ENCODE measurements around the gene FGFR3.

Gene FGFR3

DNA sequence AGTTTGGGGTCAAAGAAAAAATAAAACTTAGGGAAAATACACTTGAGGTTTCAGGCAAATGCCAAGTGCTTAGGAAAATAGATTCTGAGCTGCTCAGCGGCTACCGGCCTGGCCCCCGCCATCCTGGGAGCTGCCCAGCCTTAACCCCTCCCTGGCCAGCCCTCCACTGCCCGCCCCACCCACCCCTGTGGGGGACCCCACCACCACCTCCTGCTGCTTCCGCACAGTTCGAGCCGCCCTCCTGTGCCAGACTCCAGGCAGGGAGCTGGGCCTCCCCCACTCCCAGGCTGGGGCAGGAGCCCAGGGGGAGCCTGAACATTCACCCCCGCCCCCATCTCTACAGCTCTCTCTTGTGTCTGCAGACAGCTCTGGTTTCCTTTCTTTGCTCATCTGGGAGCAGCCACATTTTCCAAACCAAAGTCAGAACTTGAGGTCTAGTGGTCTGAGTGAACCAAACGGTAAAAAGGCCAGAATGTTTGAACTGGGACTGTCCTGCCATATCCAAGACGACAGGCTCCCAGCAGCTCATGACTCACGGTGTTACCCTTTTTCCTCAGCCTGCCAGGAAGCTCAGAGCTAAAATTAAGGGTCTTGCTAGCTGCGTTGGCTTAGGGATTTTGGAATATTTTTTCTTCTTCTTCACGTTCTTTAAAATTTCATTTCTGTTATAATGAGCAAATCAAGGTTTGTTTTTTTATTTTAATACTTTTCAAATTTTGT lies 4.7 kb upstream of the FGFR3 start:
- DNase-seq (ENCODE audit: low read depth in 3 of 3): no peak

DNA sequence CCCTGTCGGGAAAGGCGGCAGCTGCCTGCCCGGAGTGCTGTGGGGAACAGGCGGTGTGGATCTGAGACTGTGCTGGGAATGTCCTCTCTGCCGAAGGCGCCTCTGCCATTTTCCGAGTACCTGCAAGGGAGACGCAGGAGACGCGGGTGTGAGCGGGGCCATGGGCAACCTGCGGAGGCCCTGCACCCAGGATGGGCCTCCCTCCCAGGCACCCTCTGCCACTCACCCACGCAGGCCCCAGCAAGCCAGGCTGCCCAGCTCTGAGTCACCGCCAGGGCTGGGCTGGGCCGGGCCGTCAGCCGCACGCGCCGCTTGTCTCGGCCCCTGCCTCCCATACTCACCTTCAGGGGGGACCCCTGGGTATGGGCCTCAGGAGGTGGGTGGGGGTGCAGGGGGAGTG lies 3.5 kb upstream of the FGFR3 start:
- no peak for DNase-seq (ENCODE audit: low read depth in 3 of 3)

DNA sequence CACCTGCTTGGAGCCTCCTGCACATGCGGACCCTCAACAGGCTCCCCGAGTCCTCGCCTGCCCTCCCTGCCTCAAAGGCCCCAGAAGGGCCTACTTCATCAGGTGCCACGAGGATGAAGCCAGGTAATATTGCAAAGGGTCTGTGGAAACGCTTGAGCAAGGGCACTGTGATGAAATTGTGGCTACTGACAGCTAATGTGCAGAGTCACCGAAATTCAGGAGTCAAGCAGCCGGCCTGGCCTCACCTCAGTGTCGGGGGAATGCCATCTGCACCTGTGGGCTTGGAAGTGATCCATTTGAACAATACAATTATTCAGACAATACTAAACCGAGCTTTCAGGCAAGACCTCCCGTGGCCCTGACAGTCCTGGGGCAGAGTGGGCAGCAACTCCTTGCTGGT lies 3.1 kb upstream of the FGFR3 start:
- no peak for DNase-seq (ENCODE audit: low read depth in 3 of 3)

DNA sequence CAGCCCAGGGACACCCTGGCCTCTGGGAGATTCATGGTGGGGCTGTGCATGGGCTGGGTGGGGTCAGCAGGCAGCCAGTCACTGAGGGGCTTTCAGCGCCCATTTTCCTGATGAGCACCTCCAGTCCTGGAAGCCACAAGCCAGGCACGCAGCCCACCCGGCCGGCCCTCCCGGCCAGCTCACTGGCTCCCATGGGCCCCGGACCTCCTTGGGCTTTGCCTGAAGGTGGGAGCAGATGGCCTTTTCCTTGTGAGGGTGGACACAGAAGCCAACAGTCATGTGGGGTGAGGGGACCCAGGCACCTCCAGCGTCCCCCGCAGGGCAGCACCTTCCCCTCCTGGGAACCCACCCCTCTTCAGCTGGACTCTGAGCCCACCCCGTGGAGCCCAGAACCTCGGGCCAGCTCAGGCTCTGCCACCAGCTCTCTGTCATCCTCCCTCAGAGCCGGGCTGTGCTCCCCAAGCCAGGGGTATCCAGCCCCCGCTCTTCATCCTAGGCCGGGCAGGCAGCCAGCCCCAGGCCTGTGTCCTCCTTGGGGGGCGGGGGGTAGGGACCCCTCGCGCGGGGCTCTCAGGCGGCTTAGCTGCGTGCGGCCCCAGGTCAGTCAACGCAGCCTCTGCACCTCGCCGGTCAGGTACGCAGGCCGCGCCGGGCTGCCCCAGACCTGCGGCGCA lies 798 bp upstream of the FGFR3 start:
- DNase-seq (ENCODE audit: low read depth in 3 of 3): no peak

DNA sequence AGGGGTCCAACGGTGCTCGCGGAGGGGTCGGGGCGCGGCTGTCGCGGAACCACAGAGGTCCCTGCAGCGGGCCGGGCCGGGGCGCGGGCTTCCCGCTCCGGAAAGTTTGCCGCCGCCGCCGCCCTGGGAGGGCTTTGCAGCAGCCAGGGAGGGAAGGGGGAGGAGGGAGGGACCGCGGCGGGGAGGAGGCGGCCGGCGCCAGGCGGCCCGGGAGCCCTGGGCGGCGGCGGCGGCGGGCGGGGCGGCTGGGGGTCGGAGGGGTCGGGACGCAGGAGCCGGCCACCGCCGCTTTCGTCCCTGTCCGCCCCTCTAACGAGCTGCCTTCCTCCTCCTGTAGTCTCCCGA lies 375 bp downstream of the FGFR3 start:
- no peak for DNase-seq (ENCODE audit: low read depth in 3 of 3)

DNA sequence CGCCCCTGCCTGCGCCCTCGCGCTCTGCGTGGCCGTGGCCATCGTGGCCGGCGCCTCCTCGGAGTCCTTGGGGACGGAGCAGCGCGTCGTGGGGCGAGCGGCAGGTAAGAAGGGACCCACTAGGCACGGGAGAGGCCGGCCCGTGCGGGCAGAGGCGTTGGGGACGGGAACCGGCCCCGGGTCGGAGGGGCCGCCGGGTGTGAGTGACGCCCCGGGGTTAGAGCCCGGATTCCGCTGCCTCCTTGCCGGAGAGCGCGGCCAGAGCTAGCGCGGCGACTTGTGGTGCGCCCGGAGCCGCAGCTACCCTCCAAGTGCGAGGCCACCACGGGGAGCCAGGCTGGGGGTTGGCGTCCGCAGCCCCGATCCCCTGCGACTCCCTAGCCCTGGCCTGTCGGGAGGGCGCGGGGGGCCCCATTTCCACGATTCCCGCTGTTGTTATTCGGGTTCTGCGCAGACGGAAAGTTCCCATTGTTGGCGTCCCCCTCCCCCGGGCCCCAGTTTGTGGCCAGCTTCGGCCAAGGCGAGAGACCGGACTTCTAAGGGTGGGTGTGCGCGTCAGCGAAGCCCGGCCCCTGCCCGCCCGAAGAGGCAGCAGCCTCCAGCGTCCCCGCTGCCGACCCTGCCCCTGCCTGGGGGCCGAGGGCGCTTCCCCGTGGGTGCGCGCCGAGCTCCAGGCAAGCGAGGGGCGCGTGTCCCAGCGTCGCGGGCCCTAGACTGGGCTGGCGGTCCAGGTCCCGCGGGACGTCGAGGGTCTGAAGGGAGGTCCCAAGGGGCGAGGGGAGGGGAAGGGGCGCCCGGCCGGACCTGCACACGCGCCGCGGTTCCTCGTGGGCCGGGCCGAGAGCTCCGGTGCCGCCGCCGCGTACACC lies 1.1 kb downstream of the FGFR3 start:
- no peak for DNase-seq (ENCODE audit: low read depth in 3 of 3)

DNA sequence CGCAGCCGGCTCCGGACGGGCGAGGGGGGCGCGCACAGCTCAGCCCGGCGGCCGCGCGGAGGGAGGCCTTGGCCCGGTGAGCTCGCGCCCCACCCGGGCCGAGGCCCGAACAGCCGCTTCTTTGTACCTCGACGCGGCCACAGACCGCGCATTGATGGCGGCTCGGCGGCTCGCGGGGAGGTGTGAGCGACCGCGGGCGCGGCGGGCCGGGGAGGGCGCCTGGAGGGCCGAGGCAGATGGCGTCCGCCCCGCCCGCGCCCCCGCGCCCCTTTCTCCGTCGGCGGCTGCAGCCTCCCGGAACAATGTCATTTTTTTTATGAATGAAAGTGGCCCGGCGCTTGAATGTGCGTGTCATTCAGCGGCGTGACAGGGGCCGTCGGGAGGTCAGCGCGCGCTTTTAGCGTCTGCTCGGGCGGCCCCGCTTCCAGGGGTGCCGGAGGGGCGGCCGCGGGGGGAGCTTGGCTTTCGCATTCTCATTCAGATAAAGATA lies 1.8 kb downstream of the FGFR3 start:
- no peak for DNase-seq (ENCODE audit: low read depth in 3 of 3)

DNA sequence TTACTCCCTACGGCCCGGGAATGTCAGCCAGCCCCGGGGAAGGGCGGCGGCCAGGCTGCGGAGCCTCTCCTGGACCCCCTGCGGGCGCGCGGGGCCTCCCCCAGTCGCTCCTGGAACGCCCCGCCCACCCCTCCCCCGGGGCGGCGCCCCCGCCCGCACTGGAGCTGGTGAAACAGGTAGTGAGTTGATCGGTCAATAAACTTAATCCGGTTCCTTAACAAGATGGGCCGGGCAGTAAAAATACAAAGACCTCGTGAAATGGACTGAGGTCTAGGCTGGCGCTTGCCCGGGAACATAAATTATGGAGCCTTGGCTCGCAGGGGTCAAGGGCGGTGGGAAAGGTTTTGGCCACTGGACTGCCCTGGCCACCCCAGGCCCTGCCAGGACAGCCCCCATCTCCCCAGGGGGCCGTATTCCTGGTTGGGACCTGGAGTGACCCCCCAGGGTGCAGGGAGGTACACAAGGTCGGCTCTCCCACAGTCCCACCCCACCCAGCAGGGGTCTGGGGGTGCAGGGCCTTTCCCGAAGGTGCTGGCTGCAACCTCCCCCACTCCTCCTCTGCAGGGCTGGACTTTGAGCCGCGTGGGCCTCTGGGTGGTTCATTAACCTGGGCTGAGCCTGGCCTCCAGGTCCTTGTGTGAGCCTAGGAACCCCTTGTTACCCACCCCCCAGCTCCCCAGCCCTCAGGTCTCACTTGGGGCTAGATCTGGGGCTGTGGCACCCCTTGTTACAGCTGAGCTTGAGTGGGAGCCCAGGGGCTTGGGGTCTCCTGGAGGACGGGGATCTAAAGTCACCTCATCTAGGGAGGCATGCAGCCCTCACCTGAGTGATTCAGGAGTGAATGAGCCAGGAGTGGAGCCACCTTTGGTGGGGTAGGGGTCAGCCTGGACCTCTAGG lies 2.5 kb downstream of the FGFR3 start:
- DNase-seq (ENCODE audit: low read depth in 3 of 3): no peak

DNA sequence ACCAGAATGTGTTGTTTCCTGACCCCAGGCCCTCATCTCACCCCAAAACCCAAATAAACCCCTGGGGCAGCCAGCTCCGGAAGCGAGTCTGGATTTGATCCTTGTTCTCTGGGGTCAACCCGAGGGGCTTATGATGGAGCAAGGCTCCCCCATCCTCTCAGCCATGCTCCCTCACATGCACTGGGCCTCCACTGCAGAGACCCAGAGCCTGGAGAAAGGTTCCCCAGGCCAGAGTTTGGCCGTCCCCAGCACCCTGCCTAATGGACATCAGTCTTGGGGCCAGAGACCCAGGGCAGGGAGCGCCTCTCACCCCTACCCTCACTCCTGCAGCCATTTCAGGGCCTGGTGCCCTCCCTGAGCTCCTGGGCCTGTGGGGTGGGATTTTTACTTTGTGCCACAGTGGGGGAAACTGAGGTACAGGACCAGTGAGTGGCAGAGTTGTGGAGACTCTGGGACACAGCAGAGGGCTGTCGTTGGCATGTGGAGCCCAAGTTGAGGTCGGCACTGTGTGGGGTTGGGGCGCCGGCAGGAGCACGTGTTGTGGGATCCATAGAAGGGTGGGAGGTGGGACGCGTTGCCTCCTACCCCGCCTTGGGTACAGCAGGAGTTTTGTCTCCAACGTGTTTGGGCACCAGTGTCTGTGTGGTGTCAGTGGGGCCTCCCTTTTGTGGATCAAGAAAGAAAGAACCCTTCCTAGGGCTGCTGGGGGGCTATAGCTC lies 3.6 kb downstream of the FGFR3 start:
- no peak for DNase-seq (ENCODE audit: low read depth in 3 of 3)

DNA sequence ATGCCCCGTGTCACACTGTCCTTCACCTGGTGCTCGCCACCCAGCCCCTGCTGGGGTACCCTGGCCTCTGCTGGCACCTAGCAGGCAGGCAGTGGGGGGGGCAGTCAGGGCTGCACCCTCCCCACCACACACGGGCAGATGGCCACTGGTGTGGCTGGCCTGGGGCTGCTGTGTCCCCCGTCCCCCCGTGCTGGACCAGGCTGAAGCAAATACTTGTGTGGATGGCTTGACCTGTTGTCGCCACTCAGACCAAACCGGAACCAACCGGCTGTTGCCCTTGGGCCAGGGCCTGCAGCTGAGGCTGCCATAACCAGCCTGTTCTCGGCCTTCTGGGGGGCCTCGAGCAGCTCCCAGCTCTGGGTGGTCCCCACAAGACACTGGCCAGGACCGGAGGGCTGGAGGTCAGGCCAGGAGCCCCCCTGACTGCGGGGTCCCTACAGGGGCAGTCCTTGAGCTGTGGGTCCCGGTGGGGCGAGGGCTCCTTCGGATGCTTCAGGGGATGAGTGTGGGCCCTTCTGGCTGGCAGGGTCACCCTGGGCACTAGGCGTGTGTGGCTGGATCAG lies 4.3 kb downstream of the FGFR3 start:
- no peak for DNase-seq (ENCODE audit: low read depth in 3 of 3)

DNA sequence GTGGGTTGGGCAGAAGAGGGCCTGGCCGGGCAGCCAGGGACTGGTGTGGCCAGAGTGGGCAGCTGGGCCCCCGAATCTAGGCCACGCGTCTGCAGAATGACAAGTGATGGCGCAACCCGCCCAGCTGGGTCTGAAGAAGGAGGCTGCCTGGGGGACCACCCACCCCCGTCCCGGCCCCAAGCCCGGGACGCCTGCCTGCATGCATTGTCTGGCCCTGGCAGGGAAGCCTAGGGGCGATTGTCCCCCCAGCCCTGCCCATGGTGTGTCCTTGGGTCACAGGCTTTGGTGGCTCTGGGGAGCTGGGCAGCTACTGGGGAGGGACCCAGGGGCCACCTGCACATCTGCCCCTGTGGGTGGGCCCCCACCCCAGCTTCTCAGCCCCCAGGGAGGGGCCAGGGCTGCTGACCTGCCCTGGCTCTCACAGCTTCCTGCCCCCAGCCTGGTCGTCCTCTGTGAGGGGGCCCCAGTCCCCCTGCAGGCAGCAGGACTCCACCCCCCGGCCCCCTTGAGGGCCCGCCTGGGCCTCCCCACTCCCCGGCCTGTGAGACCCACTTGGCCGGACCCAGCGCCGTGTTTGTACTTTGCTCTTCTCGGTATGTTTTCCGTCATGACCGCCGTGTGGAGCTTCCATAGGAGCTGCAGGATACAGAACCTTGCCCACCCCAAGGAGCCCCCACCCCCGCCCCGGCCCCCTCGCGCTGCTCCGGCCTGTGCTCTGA lies 4.9 kb downstream of the FGFR3 start:
- no peak for DNase-seq (ENCODE audit: low read depth in 3 of 3)

DNA sequence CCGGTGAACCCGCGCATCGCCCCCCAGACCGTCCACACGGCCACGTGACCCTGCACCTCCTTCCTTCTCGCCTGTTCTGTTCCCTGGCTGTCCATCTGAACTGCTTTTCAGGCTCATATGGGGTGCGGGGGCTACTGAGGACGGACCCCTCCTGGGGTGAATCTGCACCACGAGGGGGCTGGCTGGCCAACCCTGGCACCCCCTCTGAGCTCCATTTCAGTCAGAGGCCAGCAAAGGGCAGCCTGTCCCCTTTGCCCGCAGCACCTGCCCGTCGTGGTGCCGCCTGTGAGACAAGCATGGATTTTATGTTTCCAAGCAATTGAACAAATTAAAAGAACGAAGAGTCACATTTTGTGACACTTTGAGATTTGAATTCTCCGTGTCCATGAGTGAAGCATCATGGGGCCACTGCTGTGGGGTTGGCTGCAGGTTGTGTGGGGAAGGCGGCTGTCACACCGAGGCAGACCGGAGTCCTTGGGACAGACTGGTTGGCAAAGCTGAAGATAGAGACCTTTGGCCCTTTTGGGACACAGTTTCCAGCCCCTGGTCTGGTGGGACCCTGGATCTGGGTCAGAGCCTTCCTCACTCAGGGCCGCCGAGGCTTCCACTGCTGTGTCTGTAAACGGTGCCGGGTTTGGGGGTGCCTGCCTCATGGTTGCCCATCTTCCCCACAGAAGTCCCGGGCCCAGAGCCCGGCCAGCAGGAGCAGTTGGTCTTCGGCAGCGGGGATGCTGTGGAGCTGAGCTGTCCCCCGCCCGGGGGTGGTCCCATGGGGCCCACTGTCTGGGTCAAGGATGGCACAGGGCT lies 5.7 kb downstream of the FGFR3 start:
- DNase-seq (ENCODE audit: low read depth in 3 of 3): no peak

DNA sequence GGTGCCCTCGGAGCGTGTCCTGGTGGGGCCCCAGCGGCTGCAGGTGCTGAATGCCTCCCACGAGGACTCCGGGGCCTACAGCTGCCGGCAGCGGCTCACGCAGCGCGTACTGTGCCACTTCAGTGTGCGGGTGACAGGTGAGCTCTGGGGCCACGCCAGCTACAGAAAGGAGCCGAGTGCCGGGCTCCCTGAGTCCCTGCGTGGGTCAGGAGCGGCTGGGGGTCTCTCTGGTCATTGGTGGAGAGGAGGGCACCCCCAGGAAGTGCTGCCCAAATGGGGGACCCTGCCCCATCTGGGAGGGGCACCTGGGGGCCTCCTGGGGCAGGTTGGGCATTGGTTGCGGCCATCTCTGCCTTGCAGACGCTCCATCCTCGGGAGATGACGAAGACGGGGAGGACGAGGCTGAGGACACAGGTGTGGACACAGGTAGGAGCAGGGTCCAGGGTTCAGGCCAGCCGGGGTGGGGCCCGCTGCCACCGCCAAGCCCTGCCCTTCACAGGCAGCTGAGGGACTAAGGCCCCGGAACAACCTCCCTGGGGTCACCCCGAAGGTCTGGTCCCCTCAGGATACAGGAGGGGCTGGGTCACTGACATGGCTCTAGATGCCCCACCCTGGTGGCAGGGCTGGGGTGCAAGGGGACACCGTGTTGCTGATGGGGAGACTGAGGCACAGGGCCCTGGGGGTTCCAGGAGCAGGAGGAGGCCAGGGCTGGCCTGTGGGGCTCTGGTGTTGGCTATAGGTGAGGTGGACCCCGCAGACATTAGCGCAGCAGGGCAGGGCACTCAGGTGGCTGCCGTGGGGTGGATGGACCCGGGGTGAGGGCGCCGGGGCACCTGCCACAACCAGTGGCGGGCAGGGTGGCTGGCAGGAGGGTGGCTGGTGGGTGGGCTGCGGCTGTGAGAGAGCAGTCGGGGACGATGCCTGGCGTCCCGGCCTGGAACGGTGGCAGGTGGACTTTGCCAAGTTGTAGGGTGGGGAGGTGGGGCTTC lies 6.6 kb downstream of the FGFR3 start:
- no peak for DNase-seq (ENCODE audit: low read depth in 3 of 3)

DNA sequence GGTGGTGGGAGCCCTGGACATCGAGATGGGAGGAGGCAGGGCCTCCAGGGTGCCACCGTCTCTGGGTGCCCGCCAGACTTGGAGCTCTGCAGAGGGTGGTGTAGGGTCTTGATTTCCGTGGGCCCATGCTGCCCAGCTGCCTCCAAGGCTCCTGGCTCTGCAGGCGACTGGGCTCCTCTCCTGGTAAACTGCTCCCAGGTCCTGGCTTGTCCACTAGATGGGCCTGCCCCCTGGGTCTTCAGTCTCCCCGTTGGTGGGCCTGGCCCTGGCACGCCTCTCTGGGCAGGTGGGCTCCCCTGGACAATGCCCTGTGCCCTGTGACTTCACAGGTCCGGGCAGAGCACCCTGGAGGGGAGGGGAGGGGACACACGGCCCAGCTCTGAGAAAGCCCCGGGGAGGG lies 7.7 kb downstream of the FGFR3 start:
- DNase-seq (ENCODE audit: low read depth in 3 of 3): no peak

DNA sequence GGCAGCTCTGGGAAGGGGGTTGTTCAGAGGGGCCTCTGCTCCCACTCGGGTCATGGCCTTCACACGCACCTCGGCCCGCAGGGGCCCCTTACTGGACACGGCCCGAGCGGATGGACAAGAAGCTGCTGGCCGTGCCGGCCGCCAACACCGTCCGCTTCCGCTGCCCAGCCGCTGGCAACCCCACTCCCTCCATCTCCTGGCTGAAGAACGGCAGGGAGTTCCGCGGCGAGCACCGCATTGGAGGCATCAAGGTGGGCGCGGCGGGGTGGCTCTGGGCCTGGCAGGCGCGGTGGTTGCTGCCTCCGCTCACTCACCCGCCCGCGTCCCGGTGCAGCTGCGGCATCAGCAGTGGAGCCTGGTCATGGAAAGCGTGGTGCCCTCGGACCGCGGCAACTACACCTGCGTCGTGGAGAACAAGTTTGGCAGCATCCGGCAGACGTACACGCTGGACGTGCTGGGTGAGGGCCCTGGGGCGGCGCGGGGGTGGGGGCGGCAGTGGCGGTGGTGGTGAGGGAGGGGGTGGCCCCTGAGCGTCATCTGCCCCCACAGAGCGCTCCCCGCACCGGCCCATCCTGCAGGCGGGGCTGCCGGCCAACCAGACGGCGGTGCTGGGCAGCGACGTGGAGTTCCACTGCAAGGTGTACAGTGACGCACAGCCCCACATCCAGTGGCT lies 8.3 kb downstream of the FGFR3 start:
- no peak for DNase-seq (ENCODE audit: low read depth in 3 of 3)

DNA sequence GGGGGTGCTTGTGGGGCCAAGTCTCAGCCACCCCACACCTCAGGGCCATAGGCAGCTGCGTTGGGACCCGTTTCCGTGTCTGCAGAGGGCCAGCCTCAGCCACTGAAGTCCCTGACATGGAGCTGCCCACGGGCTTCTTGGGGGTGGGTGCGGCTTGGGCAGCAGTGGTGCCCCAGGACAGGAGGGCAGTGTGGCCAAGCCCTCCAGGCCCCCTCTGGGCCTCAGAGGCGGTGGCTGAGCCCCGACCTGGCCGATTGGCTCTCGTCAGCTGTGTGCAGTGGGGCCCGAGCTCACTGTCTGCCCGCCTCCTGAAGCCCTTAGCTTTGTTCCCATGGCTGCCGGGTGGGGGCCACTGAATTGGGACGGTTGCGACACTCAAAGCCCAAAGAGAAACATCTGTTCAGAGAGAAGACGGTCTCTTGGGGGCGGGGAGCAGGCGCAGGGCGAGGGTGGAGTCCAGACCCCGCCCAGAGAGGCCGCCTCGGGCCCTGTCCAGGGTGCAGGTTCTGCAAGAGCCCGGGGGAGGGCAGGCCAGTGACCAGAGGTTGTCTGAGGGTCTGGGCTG lies 9.1 kb downstream of the FGFR3 start:
- no peak for DNase-seq (ENCODE audit: low read depth in 3 of 3)
